HCT116 (cell line): ENCODE measurements around the gene CCDC57. TPM values are rescaled to one million over a fixed set of nuclear protein-coding genes. Genes with fewer than 3 reads are reported as not detected.

Experiments
- ATAC-seq: fragments of 200-7000 bp; cut with Tn5 transposase; 2 replicates; pipeline ENCODE4 v1.9.1; 2020; ENCODE audit warnings: mild to moderate bottlenecking, moderate library complexity
- BruUV-seq: library from RNA; stranded (reverse); fragments of 400-500 nt; replicated peaks from 2 replicates; lab custom pipeline; 2021; lab: Mats Ljungman, UMichigan
- CTCF ChIA-PET: fragments of 300-600 bp; sonication (Branson Sonifier 250); formaldehyde crosslinking; loops from one replicate; lab custom pipeline; 2021; ENCODE audit warnings: antibody characterized with exemption; lab: Charles Lee
- POLR2A ChIA-PET: fragments of 300-600, 350-600 bp; sonication (Branson Sonifier 250); formaldehyde crosslinking; loops from one replicate; lab custom pipeline; 2021; ENCODE audit warnings: antibody characterized with exemption; lab: Charles Lee
- RAD21 ChIA-PET, 2 experiments: fragments of 300-600 bp; sonication (Branson Sonifier 250); formaldehyde crosslinking; loops; one replicate each; lab custom pipeline; 2023; ENCODE audit warnings: low total read pairs in 2 of 2; ENCODE audit not compliant: uncharacterized antibody in 2 of 2, unreplicated experiment in 2 of 2, low non-redundant PET in 1 of 2; lab: Charles Lee
- DNase-seq: peaks from one replicate; pipeline ENCODE4 v3.0.0-alpha.2; 2010; ENCODE audit warnings: low read depth, low spot score
- H2AFZ ChIP-seq: fragments of 200-600 bp; shearing (Covaris generic), sonication (generic); 2 replicates; pipeline ENCODE4 v1.6.1; 2017; ENCODE audit warnings: low read depth, mixed run types, mixed read lengths, antibody characterized with exemption, low read length; ENCODE audit not compliant: poor library complexity, severe bottlenecking
- H3K27ac ChIP-seq: 2 replicates; pipeline ENCODE4 v1.5.1; 2012; ENCODE audit warnings: low read depth, low read length
- H3K27me3 ChIP-seq: fragments of 200-600 bp; sonication (generic); 2 replicates; pipeline ENCODE4 v1.6.1; 2016; ENCODE audit warnings: mixed run types, low read length, mixed read lengths; ENCODE audit not compliant: insufficient read depth
- H3K36me3 ChIP-seq, 2 experiments: fragments of 200-500 bp in 1 of 2; fragments of 200-600 bp in 1 of 2; sonication (Bioruptor generic) in 1 of 2; sonication (generic) in 1 of 2; 2 replicates each; pipeline versions ENCODE4 v1.5.1 to v1.6.1; 2014 to 2016; ENCODE audit warnings: low read length in 2 of 2, inconsistent platforms in 1 of 2, mixed read lengths in 1 of 2, mixed run types in 1 of 2; ENCODE audit not compliant: insufficient read depth in 2 of 2, control insufficient read depth in 1 of 2
- H3K4me1 ChIP-seq, 2 experiments: fragments of 200-600 bp in 1 of 2; sonication (generic) in 1 of 2; 2 replicates each; pipeline versions ENCODE4 v1.5.1 to v1.6.1; 2012 to 2017; ENCODE audit warnings: low read length in 2 of 2, inconsistent platforms in 1 of 2, mild to moderate bottlenecking in 1 of 2, mixed read lengths in 1 of 2, mixed run types in 1 of 2, moderate library complexity in 1 of 2; ENCODE audit not compliant: insufficient read depth in 2 of 2, control insufficient read depth in 1 of 2
- H3K4me2 ChIP-seq: fragments of 200-600 bp; sonication (generic); 2 replicates; pipeline ENCODE4 v1.6.1; 2017; ENCODE audit warnings: mixed run types, low read length, mixed read lengths
- H3K4me3 ChIP-seq, 2 experiments: fragments of 200-600 bp in 1 of 2; sonication (generic) in 1 of 2; replicated peaks in 1 of 2; 2 replicates each; pipeline ENCODE4 v1.5.1; 2011 to 2016; ENCODE audit warnings: low read length in 2 of 2, control low read depth in 1 of 2, low read depth in 1 of 2, mild to moderate bottlenecking in 1 of 2, mixed read lengths in 1 of 2, mixed run types in 1 of 2
- H3K79me2 ChIP-seq: fragments of 200-600 bp; sonication (generic); 2 replicates; pipeline ENCODE4 v1.6.1; 2017; ENCODE audit warnings: mild to moderate bottlenecking, mixed run types, low read length, moderate library complexity, mixed read lengths; ENCODE audit not compliant: insufficient read depth
- H3K9ac ChIP-seq: fragments of 200-600 bp; sonication (generic); 2 replicates; pipeline ENCODE4 v1.6.1; 2016; ENCODE audit warnings: low read length, mixed read lengths
- H3K9me2 ChIP-seq: fragments of 200-600 bp; sonication (generic), shearing (Covaris generic); 2 replicates; pipeline ENCODE4 v1.6.1; 2017; ENCODE audit warnings: mixed run types, mild to moderate bottlenecking, moderate library complexity; ENCODE audit not compliant: insufficient read depth
- H3K9me3 ChIP-seq, 2 experiments: fragments of 200-500 bp in 1 of 2; fragments of 200-600 bp in 1 of 2; sonication (Bioruptor generic) in 1 of 2; sonication (generic) in 1 of 2; 2 replicates each; pipeline ENCODE4 v1.6.1; 2014 to 2017; ENCODE audit warnings: low read length in 2 of 2, mixed read lengths in 2 of 2, inconsistent platforms in 1 of 2, low read depth in 1 of 2, mild to moderate bottlenecking in 1 of 2, mixed run types in 1 of 2, moderate library complexity in 1 of 2; ENCODE audit not compliant: control insufficient read depth in 1 of 2, insufficient read depth in 1 of 2
- H4K20me1 ChIP-seq: fragments of 200-600 bp; sonication (generic), shearing (Covaris generic); 2 replicates; pipeline ENCODE4 v1.6.1; 2017; ENCODE audit warnings: mixed run types, mild to moderate bottlenecking, moderate library complexity; ENCODE audit not compliant: insufficient read depth
- EGR1 ChIP-seq: IDR thresholded peaks from 2 replicates; pipeline ENCODE4 v1.6.1; 2012; ENCODE audit warnings: low read depth
- ELF1 ChIP-seq: IDR thresholded peaks from 2 replicates; pipeline ENCODE4 v1.6.1; 2012; ENCODE audit warnings: low read depth, borderline replicate concordance
- POLR2A ChIP-seq: IDR thresholded peaks from 2 replicates; pipeline ENCODE4 v1.7.0; 2011; ENCODE audit warnings: borderline replicate concordance; ENCODE audit not compliant: insufficient read depth, insufficient read length; ENCODE audit errors: extremely low read depth
- RAD21 ChIP-seq: IDR thresholded peaks from 2 replicates; pipeline ENCODE4 v1.6.1; 2012; ENCODE audit warnings: low read depth, mild to moderate bottlenecking
- SIN3A ChIP-seq: IDR thresholded peaks from 2 replicates; pipeline ENCODE4 v1.6.1; 2012; ENCODE audit warnings: low read depth
- SP1 ChIP-seq: IDR thresholded peaks from 2 replicates; pipeline ENCODE4 v1.6.1; 2012; ENCODE audit warnings: low read depth
- YY1 ChIP-seq: IDR thresholded peaks from 2 replicates; pipeline ENCODE4 v1.6.1; 2011; ENCODE audit warnings: low read length, low read depth, moderate library complexity, mild to moderate bottlenecking; ENCODE audit not compliant: insufficient replicate concordance; ENCODE audit errors: extremely low read depth
- ZBTB33 ChIP-seq: IDR thresholded peaks from 2 replicates; pipeline ENCODE4 v1.6.1; 2011; ENCODE audit warnings: mild to moderate bottlenecking, low read length, moderate library complexity; ENCODE audit not compliant: insufficient replicate concordance; ENCODE audit errors: extremely low read depth
- ZNF274 ChIP-seq: fragments of 200-500 bp; sonication (Bioruptor generic); IDR thresholded peaks from 2 replicates; pipeline ENCODE4 v1.6.1; 2014; ENCODE audit warnings: mild to moderate bottlenecking, low read depth, low read length, inconsistent platforms
- intact Hi-C: fragments of 100-400 bp; cut with micrococcal nuclease; formaldehyde crosslinking; loops from 2 replicates; pipeline ENCODE4 v1.10.0; 2022
- total RNA-seq: library from RNA; stranded (reverse); gene quantifications from one replicate; pipeline ENCODE4 v1.2.1, GENCODE V29; 2021; ENCODE audit not compliant: unreplicated experiment

The CCDC57 gene
- total RNA-seq, 1 experiment from 2014 or later, result 143 TPM

GRCh38 chr17:82187500-82187899 lies 25.1 kb downstream of the CCDC57 start:
- POLR2A ChIA-PET, result no interaction called here
- RAD21 ChIA-PET, result no interaction called here
- BruUV-seq, result no TSS peak

GRCh38 chr17:82186221-82186620 lies 26.4 kb downstream of the CCDC57 start:
- ATAC-seq, result no peak

More at GRCh38 chr17:82187500-82187899, 25.1 kb downstream of the CCDC57 start:
- TF ChIP-seq POLR2A, result no peak
- Histone ChIP-seq H3K9ac (no peak overlapping the region), H3K4me3 (no peak overlapping the region), H3K9me2 (no peaks in the 10 kb centered on the region), H3K9me3 (no peaks in the 10 kb centered on the region), H4K20me1 (no peaks in the 10 kb centered on the region), H3K36me3 (peaks cover 19 to 28% of the 10 kb centered on the region in 2 experiments), H3K27me3 (no peaks in the 10 kb centered on the region), H3K79me2 (no peaks in the 10 kb centered on the region), H3K4me2 (no peak overlapping the region), H3K27ac (no peak overlapping the region), H2AFZ (no peak overlapping the region), H3K4me1 (no peaks in the 10 kb centered on the region)
- intact Hi-C loops, result no loop called here
- DNase-seq, result no peak
- CTCF ChIA-PET, result no interaction called here
- no peak for ATAC-seq

GRCh38 chr17:82184761-82185160 lies 27.9 kb downstream of the CCDC57 start:
- Histone ChIP-seq H3K9me2 (no peaks in the 10 kb centered on the region), H3K36me3 (peaks cover 13 to 27% of the 10 kb centered on the region in 2 experiments), H3K9ac (no peak overlapping the region), H3K79me2 (no peaks in the 10 kb centered on the region), H3K9me3 (no peaks in the 10 kb centered on the region), H2AFZ (no peak overlapping the region), H3K4me3 (no peak overlapping the region), H3K4me2 (no peak overlapping the region), H3K4me1 (no peaks in the 10 kb centered on the region), H3K27me3 (no peaks in the 10 kb centered on the region), H3K27ac (no peak overlapping the region), H4K20me1 (no peaks in the 10 kb centered on the region)
- intact Hi-C loops, result no loop called here
- DNase-seq (no peak), ATAC-seq (no peak)
- RAD21 ChIA-PET, result no interaction called here
- CTCF ChIA-PET, result no interaction called here
- no peak for TF ChIP-seq ZBTB33
- no peak for TF ChIP-seq SP1
- TF ChIP-seq YY1, result no peak
- TF ChIP-seq ELF1, result no peak
- TF ChIP-seq EGR1, result no peak
- POLR2A ChIA-PET, result no interaction called here
- BruUV-seq, result no TSS peak

More at GRCh38 chr17:82186221-82186620, 26.4 kb downstream of the CCDC57 start:
- POLR2A ChIA-PET, result no interaction called here
- Histone ChIP-seq H3K9me2 (no peaks in the 10 kb centered on the region), H3K9ac (no peak overlapping the region), H3K36me3 (peaks cover 15 to 24% of the 10 kb centered on the region in 2 experiments), H3K4me1 (no peaks in the 10 kb centered on the region), H3K79me2 (no peaks in the 10 kb centered on the region), H3K4me3 (no peak overlapping the region), H3K9me3 (no peaks in the 10 kb centered on the region), H3K4me2 (no peak overlapping the region), H2AFZ (no peak overlapping the region), H3K27ac (no peak overlapping the region), H4K20me1 (no peaks in the 10 kb centered on the region), H3K27me3 (no peaks in the 10 kb centered on the region)
- no TSS peak for BruUV-seq
- intact Hi-C loops, result no loop called here
- TF ChIP-seq ZNF274 (no peak), RAD21 (no peak), SIN3A (no peak)
- CTCF ChIA-PET, result interaction anchor here (1.0 kb wide), 1 partner anchor 20 kb away, joined by 4 read pairs; no protein-coding TSS in a partner anchor
- RAD21 ChIA-PET, result no interaction called here
- DNase-seq, result no peak
